Measurements from ENCODE around the gene ACTA2. TPM values are rescaled to one million over a fixed set of nuclear protein-coding genes. Genes with fewer than 3 reads are reported as not detected.

The ACTA2 gene
- total RNA-seq, 4 donors from 2014 or later: 73.6 to 123 (median 115) TPM

DNA sequence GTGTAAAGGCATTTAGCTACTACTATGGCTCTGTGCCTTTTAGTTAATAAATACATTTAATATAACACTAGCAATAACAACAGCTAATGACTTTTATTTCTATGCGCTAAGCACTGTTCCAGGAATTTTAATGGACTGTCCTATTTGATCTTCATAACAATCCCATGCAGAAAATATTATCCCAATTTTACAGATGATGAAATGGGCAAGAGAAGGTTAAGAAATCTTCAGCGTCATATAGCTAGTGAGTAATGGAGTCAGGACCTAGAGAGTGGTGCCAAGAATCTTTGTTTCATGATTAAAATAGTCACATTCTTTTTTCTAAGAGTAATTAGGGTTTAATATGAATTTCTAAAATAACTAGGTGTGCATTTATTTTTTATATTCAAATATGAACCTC, 32.4 kb downstream of the ACTA2 start:
- TF ChIP-seq CTCF (IDR thresholded peaks at IDR 0.05; ENCODE audit: low read depth): no peak

DNA sequence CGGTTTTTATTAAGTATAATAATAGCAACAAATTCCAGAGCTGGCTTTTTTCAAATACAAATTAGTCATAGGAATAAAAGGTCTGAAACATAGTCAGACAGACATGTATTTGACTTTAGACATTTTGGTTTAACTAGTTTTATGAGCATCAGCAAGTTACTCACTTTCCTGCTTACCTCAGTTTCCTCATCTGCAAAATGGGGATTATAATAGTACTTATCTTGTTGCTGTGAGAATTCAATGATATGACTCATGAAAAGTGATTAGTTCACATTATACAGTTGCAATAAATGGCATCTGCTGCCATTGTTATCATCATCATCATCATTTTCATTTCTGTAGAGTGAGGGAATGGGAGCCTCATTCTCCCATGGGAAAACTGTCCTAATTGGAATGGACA, 33.5 kb downstream of the ACTA2 start:
- TF ChIP-seq CTCF (IDR thresholded peaks at IDR 0.05; ENCODE audit: low read depth): no peak

- no peak for TF ChIP-seq CTCF (IDR thresholded peaks at IDR 0.05; ENCODE audit: low read depth)
Measured at GRCh38 chr10:88918191-88918905, 34.2 kb downstream of the ACTA2 start.

DNA sequence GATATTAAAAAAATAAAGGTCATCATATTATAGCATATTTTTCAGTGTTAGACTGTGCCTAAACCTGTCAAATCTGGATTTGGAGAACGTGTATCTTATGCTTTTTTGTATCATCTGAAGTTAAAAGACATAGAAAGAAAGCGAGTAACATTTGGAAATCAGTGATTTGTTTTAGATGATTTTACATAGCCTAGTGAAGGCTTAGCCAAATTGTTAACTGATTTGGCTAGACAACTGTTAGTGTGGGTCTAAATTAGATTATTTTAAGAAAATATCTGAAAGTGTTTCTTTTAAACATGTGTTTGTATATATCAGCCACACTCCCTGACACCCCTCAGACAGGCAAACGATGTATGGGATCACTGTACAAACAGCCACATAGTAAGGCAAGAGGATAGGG, 35.6 kb downstream of the ACTA2 start:
- no peak for TF ChIP-seq CTCF (IDR thresholded peaks at IDR 0.05; ENCODE audit: low read depth)

DNA sequence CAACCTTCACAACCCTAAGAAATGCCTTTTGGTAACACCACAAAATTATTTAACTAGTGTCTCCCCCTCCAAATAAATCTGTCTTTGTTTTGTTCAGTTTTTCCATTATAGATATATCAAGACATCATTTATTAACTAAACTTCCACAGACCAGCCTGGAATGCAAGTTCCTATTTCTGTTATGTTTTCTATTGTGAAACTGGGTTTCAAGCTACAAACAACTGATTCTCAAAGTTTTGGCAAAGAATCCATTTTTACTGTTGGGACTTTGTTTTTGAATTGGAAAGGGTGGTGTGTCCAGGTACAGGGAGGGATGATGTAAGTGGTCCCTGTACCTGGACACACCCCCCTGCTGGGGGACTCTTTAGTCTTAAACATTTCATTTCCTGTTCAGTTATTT, 36.3 kb downstream of the ACTA2 start:
- TF ChIP-seq CTCF (IDR thresholded peaks at IDR 0.05; ENCODE audit: low read depth): no peak

DNA sequence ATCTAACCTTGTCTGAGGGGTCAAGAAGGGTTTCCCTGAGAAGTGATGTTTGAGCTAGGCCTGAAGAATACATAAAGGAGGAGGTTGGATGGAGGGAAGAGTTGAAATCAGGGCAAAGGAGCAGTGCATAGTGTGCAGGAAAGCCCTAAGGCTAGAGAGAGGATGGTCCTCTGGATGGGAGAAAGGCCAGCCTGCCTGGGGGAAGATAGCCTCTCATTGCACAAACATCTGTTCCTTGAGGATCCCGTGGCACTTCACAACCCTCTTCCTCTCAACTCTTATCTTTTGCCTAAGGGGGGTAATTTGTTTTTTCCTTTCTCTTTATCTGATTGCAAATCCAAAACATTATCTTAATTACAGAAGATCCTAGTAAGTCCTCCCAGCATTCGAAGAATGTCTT, 36.8 kb downstream of the ACTA2 start:
- TF ChIP-seq CTCF (IDR thresholded peaks at IDR 0.05; ENCODE audit: low read depth): no peak

DNA sequence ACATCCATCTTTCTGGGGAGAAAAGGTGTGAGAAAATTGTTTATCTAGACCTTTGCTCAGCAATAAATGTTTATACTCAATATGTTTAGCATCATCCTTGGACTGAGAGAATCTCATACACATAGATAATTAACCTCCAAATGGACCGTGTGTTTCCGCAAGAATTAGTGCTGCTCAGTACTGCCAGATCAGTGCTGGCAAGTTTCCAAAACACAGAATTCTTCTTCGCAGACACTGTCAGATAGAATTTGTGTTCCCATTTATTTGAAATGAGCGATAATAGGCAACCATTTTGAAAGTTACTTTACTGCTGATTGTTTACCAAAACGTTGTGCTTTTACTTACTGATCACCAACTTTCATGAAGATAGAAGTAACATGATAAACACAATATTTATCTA, 38.8 kb downstream of the ACTA2 start:
- TF ChIP-seq CTCF (IDR thresholded peaks at IDR 0.05; ENCODE audit: low read depth): no peak

Measured in subcutaneous adipose tissue (tissue), 4 donors.